Stimulated activated CD8-positive, alpha-beta memory T cell treated with anti-CD3 and anti-CD28 coated beads, Interleukin-12 subunit alpha, Interleukin-12 subunit beta, amount 100 ng/mL, for 24 hours (primary cell): ENCODE measurements around the gene SPATA4.

Source experiments
- DNase-seq: peaks from one replicate; pipeline ENCODE4 v3.0.0-alpha.2; 2020; ENCODE audit errors: extremely low read depth

SPATA4 gene

GRCh38 chr4:176189891-176190795, 5.2 kb downstream of the SPATA4 start:
- no peak for DNase-seq

GRCh38 chr4:176188654-176189053, 6.7 kb downstream of the SPATA4 start:
- no peak for DNase-seq

GRCh38 chr4:176187624-176188023, 7.8 kb downstream of the SPATA4 start:
- DNase-seq: no peak

- DNase-seq: no peak
Observed at GRCh38 chr4:176186671-176187395, 8.6 kb downstream of the SPATA4 start.

- DNase-seq: no peak
Observed at GRCh38 chr4:176186067-176186466, 9.3 kb downstream of the SPATA4 start.

- no peak for DNase-seq
Observed at GRCh38 chr4:176185051-176185450, 10.3 kb downstream of the SPATA4 start.

GRCh38 chr4:176163041-176163440, 32.3 kb downstream of the SPATA4 start:
- no peak for DNase-seq

- no peak for DNase-seq
Observed at GRCh38 chr4:176156656-176157055, 38.7 kb downstream of the SPATA4 start.

GRCh38 chr4:176153124-176153523, 42.3 kb downstream of the SPATA4 start:
- DNase-seq: no peak

GRCh38 chr4:176150704-176151103, 44.7 kb downstream of the SPATA4 start:
- DNase-seq: no peak

GRCh38 chr4:176150356-176150682, 45.1 kb downstream of the SPATA4 start:
- DNase-seq: no peak

GRCh38 chr4:176149680-176150355, 45.6 kb downstream of the SPATA4 start:
- DNase-seq: no peak

GRCh38 chr4:176142253-176142652, 53.1 kb downstream of the SPATA4 start:
- no peak for DNase-seq

GRCh38 chr4:176139518-176139917, 55.9 kb downstream of the SPATA4 start:
- no peak for DNase-seq

GRCh38 chr4:176137631-176138030, 57.8 kb downstream of the SPATA4 start:
- DNase-seq: no peak

- no peak for DNase-seq
Observed at GRCh38 chr4:176134670-176135069, 60.7 kb downstream of the SPATA4 start.
